ENCODE results near the gene DCTN4. TPM values are rescaled to one million over a fixed set of nuclear protein-coding genes. Genes with fewer than 3 reads are reported as not detected.
A peak's percentile ranks its signal among the peaks of the same experiment; 100 is the strongest.

The DCTN4 gene
- total and polyA plus RNA-seq, 9 of the 15 experiments (the other 6 are each of a cell fraction or from before 2014, with no cell fraction given) = 20.4 to 64.9 (median 49.9) TPM

DNA sequence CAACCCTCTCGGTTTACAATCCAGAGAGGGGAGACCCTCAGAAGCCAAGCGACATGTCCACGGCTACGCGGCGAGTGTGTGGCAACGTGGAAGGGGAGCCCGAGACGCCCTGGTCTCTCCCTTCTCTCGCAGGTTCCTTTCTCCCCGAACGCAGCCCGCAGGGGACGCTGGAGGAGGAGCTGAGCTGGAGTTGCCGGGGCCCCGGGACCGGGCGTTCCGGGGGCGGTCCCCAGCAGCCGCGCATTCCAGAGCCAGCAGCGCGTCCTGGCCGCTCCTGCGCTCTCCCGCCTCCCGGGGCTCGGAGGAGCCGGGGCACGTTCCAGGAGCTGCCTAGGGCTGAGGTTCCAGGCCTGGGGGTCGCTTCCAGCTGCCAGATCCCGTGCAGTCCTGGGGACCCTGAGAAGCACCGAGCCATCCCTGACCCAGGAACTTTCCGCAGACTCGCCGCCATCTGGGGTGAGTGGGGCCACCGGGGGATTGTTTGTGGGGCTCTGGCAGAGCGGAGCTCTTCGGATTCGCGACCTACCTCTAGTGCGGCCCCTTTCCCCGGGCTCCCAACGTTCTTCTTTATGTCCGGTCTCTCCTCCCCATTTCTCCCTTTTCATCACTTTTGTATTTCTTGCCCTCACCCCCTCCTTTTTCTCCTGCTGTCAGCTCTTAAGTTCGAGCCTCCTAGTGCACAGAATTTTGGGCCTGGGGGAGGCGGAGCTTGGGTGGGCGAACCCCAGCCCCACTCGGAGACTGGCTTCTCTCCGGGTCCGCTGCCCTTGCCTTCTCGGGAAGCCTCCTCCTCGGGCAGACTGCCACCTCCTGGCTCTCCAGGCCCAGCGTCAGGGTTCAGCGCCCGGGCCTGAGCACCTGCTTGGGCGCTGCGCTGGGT lies 19.9 kb upstream of the DCTN4 start, which contains the start of gene SMIM3 (continued):
- TF ChIP-seq, protein P1, sequence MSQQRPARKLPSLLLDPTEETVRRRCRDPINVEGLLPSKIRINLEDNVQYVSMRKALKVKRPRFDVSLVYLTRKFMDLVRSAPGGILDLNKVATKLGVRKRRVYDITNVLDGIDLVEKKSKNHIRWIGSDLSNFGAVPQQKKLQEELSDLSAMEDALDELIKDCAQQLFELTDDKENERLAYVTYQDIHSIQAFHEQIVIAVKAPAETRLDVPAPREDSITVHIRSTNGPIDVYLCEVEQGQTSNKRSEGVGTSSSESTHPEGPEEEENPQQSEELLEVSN (IDR thresholded peaks at IDR 0.05; ENCODE audit: borderline replicate concordance in 1 of 2, extremely low read depth in 1 of 2, insufficient read depth in 1 of 2, insufficient read length in 1 of 2, low read depth in 1 of 2, low read length in 1 of 2, poor library complexity in 1 of 2, severe bottlenecking in 1 of 2) = peak; percentile 20 to 89
- TF ChIP-seq HMGN3 (IDR thresholded peaks at IDR 0.05; ENCODE audit: borderline replicate concordance, extremely low read depth, insufficient read length, low read depth, low read length) = peak; percentile 80
- 0 out of 2 replicates have a peak, but pooled peaks have one; percentile 46 for TF ChIP-seq ELF4 (CRISPR knock-in tag; IDR thresholded peaks at IDR 0.05)
- TF ChIP-seq ATF1 (CRISPR knock-in tag; IDR thresholded peaks at IDR 0.05) = no peak
- TF ChIP-seq ATF1 (tag; IDR thresholded peaks at IDR 0.05) = peak; percentile 46; the same call in 1 of the 2 replicates

DNA sequence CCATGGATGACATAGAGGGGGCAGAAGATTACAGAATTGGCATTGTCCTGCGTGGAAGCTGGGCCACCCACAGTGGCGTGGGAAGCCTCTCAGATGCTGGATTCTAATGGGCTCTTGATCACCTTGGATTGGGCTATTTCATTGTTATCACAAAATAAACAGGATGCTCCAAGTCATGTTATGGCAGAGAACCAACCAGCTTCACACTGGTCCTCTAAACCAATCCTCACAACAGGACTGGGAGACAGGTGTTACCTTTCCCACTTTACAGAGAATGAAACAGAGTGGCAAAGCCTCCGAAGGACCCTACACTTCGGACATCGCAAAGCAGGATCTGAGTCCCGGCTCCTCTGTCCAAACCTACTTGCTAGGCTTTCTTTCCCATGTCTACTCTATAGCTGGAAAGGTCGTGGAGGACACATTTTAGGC lies 19.3 kb upstream of the DCTN4 start:
- intact Hi-C loops (cut with micrococcal nuclease) = loop anchor here (2.0 to 10.0 kb wide), 4 partner anchors 15 to 323 kb away; partner anchors contain the start of gene RBM22
- ChIA-PET CTCF (ENCODE audit: low intra/inter-chr PET ratio) (interaction anchor here (1.3 kb wide), 1 partner anchor 217 kb away, joined by 5 read pairs; no protein-coding TSS in a partner anchor), POLR2A (interaction anchor here (1.1 to 1.6 kb wide), 4 partner anchors 11 to 328 kb away, joined by 3 to 6 read pairs (median 5); partner anchors contain the start of genes DCTN4 and RPS14)
- H2AFZ ChIP-seq (ENCODE audit: low read depth, low read length) = peak overlapping the region; percentile 99
- in situ Hi-C loops (cut with MboI) = no loop called here
- H3K4me3 ChIP-seq = peak overlapping the region; percentile 72
- WGBS (ENCODE audit: insufficient coverage, low coverage, missing lambda C conversion rate) = 19% methylated on average over 7 of the region's 7 CpGs
- TSS peak; percentile 43 for BruUV-seq (replicated peaks)
- no peaks in the 10 kb centered on the region for H3K9me3 ChIP-seq (replicated peaks; ENCODE audit: control insufficient read depth, insufficient read depth, low read depth, low read length)
- H3K9ac ChIP-seq (ENCODE audit: insufficient read depth in 1 of 2, low read depth in 2 of 2, low read length in 2 of 2) = peak overlapping the region; percentile 66 to 90
- no peaks in the 10 kb centered on the region for H3K36me3 ChIP-seq (ENCODE audit: control insufficient read depth, insufficient read depth, low read length)
- H3K4me1 ChIP-seq (replicated peaks in 1 of 2; ENCODE audit: control insufficient read depth in 2 of 2, insufficient read depth in 2 of 2, low read length in 2 of 2) = peaks cover 27 to 31% of the 10 kb centered on the region in 2 experiments
- no peaks in the 10 kb centered on the region for H4K20me1 ChIP-seq (replicated peaks; ENCODE audit: control insufficient read depth, insufficient read depth, low read length)
- peak in 1 of 4 experiments; percentile 29 for DNase-seq (ENCODE audit: extremely low read depth in 1 of 4, low spot score in 3 of 4)
- peak; percentile 69 for FAIRE-seq
- no peaks in the 10 kb centered on the region for H3K9me1 ChIP-seq (ENCODE audit: control insufficient read depth, insufficient read depth, low read length)
- peak overlapping the region; percentile 86 for H3K4me2 ChIP-seq (ENCODE audit: insufficient read depth, low read length)
- H3K79me2 ChIP-seq (ENCODE audit: control insufficient read depth, insufficient read depth, low read length) = peaks cover 9% of the 10 kb centered on the region; the same call in 1 of the 3 replicates
- ATAC-seq = peak; percentile 41
- no peaks in the 10 kb centered on the region for H3K27me3 ChIP-seq (ENCODE audit: control insufficient read depth in 2 of 2, insufficient read depth in 2 of 2, low read length in 2 of 2)
- peak overlapping the region; percentile 72 for H3K27ac ChIP-seq (ENCODE audit: extremely low read depth, low read depth, low read length)
- no peak for TF ChIP-seq CBX1 (IDR thresholded peaks at IDR 0.05; ENCODE audit: low read depth)
- TF ChIP-seq, protein P2, sequence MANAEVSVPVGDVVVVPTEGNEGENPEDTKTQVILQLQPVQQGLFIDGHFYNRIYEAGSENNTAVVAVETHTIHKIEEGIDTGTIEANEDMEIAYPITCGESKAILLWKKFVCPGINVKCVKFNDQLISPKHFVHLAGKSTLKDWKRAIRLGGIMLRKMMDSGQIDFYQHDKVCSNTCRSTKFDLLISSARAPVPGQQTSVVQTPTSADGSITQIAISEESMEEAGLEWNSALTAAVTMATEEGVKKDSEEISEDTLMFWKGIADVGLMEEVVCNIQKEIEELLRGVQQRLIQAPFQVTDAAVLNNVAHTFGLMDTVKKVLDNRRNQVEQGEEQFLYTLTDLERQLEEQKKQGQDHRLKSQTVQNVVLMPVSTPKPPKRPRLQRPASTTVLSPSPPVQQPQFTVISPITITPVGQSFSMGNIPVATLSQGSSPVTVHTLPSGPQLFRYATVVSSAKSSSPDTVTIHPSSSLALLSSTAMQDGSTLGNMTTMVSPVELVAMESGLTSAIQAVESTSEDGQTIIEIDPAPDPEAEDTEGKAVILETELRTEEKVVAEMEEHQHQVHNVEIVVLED (CRISPR knock-in tag; IDR thresholded peaks at IDR 0.05) = no peak
- TF ChIP-seq, protein P3, sequence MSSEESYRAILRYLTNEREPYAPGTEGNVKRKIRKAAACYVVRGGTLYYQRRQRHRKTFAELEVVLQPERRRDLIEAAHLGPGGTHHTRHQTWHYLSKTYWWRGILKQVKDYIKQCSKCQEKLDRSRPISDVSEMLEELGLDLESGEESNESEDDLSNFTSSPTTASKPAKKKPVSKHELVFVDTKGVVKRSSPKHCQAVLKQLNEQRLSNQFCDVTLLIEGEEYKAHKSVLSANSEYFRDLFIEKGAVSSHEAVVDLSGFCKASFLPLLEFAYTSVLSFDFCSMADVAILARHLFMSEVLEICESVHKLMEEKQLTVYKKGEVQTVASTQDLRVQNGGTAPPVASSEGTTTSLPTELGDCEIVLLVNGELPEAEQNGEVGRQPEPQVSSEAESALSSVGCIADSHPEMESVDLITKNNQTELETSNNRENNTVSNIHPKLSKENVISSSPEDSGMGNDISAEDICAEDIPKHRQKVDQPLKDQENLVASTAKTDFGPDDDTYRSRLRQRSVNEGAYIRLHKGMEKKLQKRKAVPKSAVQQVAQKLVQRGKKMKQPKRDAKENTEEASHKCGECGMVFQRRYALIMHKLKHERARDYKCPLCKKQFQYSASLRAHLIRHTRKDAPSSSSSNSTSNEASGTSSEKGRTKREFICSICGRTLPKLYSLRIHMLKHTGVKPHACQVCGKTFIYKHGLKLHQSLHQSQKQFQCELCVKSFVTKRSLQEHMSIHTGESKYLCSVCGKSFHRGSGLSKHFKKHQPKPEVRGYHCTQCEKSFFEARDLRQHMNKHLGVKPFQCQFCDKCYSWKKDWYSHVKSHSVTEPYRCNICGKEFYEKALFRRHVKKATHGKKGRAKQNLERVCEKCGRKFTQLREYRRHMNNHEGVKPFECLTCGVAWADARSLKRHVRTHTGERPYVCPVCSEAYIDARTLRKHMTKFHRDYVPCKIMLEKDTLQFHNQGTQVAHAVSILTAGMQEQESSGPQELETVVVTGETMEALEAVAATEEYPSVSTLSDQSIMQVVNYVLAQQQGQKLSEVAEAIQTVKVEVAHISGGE (CRISPR knock-in tag; IDR thresholded peaks at IDR 0.05) = 0 out of 6 replicates have a peak, but pooled peaks of 1 of the 3 experiments have one; percentile 0
- TF ChIP-seq, protein P4, sequence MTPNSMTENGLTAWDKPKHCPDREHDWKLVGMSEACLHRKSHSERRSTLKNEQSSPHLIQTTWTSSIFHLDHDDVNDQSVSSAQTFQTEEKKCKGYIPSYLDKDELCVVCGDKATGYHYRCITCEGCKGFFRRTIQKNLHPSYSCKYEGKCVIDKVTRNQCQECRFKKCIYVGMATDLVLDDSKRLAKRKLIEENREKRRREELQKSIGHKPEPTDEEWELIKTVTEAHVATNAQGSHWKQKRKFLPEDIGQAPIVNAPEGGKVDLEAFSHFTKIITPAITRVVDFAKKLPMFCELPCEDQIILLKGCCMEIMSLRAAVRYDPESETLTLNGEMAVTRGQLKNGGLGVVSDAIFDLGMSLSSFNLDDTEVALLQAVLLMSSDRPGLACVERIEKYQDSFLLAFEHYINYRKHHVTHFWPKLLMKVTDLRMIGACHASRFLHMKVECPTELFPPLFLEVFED (CRISPR knock-in tag; conservative IDR thresholded peaks at IDR 0.05) = 0 out of 2 replicates have a peak, but pooled peaks have one; percentile 65
